OCI-LY7 (cell line): Measurements from ENCODE around the gene SUSD4.

Source experiments
- CTCF ChIP-seq: fragments of 200-600 bp; sonication (generic); conservative IDR thresholded peaks from 2 replicates; pipeline ENCODE4 v1.5.1; 2014; ENCODE audit warnings: mild to moderate bottlenecking, antibody characterized with exemption, low read length, moderate library complexity, mixed read lengths
- EZH2phosphoT487 ChIP-seq: fragments of 200-600 bp; sonication (generic); IDR thresholded peaks from 2 replicates; pipeline ENCODE4 v1.6.1; 2018; ENCODE audit warnings: low read depth, borderline replicate concordance, mild to moderate bottlenecking, mixed run types, antibody characterized with exemption, low read length, moderate library complexity, mixed read lengths

GRCh38 chr1:223332997-223333396 lies 31.0 kb downstream of the SUSD4 start:
- TF ChIP-seq CTCF (no peak), EZH2phosphoT487 (no peak)
